GM21786 (cell line): Measurements from ENCODE around the gene UBIAD1.
"Not testable (repeated sequence)": the region's sequence is repeated elsewhere in the genome, so short reads cannot be mapped to it uniquely, and the experiment has no call there.

Experiments used
- ATAC-seq: cut with Tn5 transposase; IDR thresholded peaks from one replicate; pipeline ENCODE4 v1.9.1; 2021; ENCODE audit not compliant: unreplicated experiment

Gene UBIAD1

DNA sequence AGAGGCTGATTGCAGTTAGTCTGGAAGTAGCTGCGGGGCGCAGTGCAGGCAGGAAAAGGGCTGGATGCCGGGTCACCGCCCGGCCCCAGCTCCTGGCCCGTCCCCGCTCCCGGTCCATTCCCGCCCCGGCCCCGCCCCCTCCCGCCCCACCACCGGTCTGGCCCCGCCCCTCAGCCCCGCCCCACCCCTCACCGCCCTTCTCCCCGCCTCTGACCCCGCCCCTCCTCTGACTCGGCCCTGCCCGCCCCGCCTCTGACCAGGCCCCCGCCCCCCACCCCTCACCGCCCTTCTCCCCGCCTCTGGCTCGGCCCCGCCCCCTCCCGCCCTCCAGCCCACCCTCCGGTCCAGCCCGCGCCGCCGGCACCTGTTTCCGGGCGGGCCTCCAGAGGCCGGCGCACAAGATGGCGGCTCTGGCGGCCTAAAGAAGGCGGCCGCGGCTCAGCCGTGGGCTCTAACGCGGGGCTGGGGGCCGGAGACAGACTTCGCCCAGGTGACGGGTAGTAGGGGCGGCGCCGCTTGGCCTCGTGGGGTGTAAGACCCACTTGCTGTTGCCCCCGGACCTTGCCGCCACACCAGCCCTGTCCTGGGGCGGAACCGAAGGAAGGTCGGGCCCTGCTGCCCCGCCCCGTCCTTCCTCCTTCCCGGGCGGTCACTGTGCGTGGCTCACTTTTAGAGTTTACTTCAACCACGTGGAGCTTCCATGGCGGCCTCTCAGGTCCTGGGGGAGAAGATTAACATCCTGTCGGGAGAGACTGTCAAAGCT, at the start of gene UBIAD1:
Gene UBIAD1 (plus strand): TSS at position 367 of the 763 bp plus-strand sequence. CDS start 334 bp downstream, at position 701.
- peak; percentile 87 for ATAC-seq

- peak; percentile 52 for ATAC-seq
Measured at GRCh38 chr1:11227106-11228077, 45.6 kb upstream of the UBIAD1 start.

- ATAC-seq: no peak
Measured at GRCh38 chr1:11229203-11229602, 43.8 kb upstream of the UBIAD1 start.

GRCh38 chr1:11233208-11233607, 39.8 kb upstream of the UBIAD1 start:
- no peak for ATAC-seq

DNA sequence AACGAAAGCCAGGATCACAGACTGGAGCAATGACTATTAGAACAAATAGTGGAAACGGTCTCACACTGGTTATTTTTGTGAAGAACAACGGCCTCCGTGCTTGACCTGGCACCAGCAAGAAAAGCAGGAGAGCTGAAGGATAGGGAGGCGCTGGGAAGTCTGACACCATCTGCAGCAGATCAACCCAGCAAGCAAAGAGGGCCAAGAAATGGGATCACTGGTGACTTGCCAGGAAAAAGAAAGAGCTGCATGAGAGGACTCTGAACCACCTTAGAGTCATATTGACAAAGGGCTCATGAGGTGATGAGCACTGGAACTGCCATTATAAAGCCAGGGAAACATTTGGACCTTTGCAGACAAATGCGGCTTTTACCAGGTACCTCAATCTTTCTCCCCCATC, 35.6 kb upstream of the UBIAD1 start:
- ATAC-seq: no peak

GRCh38 chr1:11238311-11238710, 34.7 kb upstream of the UBIAD1 start:
- no peak for ATAC-seq

GRCh38 chr1:11245248-11245647, 27.8 kb upstream of the UBIAD1 start:
- ATAC-seq: no peak

DNA sequence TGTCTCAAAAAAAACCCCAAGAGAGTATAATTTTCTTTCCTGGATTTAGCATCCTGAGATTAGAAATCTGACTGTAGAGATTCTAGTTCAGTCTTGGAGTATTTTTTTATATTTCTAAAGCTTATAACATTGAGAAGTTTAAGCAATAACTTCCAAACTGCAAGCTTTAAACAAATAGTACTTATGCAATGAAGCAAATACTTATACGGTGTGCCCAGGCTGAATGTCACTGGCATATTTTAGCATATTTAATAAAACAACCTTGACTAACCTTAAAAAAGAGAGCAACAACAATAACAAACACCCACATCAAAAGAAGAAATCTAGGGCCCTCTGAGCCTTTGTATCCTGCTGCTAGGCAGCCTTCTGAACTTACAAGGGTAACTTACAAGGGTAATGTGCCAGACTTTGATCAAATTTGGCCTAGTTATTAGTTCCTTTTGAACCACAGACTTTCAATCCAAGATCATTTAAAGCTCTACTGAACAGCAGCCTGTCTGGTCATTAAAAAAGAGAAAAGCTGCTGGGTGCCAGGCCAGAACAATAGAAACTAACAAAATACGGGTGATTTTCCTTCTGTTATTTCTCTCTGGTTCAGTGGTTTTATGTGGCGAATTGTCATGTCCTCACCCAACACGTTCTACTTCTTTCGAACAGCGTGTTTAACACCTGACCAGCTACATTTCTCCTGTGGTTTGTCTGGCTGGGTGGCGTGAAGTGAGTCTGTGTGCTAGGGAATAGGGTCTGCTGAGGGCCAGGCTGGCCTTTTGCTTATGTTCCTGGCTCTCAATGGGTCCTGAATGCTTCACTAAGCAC, 26.9 kb upstream of the UBIAD1 start:
- ATAC-seq: no peak

DNA sequence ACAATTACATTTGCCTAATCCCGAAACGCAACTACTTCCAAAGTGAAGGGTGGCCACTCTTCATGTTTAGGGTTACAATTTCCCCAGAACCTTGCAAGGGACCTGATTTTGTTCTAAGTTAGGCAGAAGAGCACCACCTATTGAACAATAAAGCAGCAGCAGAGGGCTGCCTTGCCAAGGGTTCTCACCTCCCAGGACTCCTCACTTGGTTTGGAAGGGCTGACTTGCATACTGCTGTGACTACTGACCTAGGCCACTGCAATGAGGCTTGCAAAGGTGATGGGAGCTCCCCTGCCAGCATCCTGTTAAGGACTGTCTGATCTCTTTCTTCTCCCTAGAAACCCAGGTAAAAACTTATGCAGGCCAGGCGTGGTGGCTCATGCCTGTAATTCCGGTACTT, 24.8 kb upstream of the UBIAD1 start:
- no peak for ATAC-seq

DNA sequence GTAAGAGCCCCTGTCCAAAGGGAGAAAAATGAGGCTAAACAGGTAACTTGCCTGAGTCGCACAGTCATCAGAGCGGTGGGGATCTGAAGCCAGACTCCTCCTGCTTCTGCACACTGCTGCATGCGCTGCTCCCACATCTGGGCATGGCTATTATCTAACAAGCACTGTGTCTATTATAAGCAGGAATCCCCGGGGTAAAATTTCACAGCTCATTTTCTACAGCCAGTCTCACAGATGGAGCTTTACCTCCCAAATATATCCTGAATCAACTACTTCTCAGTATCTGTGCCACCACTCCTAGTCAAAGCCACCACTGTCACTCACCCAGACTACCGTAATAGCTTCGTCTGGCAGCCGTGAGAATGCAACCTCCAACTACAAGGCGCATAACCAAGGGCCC, 20.5 kb upstream of the UBIAD1 start:
- ATAC-seq: no peak

GRCh38 chr1:11253226-11253625, 19.8 kb upstream of the UBIAD1 start:
- ATAC-seq: no peak

DNA sequence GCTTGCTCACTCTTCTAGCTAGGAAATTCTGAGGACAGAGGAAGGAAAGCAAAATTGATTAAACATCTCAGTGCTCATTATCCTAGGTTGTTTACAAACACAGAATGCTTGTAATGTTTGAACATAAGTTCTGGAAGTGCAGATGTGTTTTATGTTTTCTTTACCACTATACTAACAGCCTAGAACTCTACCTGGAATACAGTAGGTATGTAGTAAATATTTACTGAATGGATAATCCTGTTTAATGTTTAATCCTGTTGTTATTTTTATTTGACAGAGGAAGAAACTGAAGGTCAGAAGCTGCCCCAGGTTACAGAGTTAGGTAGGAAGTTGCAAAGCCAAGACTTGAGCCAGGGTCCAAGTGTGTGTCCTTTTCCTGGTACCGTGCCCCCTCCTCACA, 16.7 kb upstream of the UBIAD1 start:
- no peak for ATAC-seq

- ATAC-seq: peak; percentile 97
Measured at GRCh38 chr1:11262171-11263049, 10.6 kb upstream of the UBIAD1 start, which contains the start of gene MTOR. MTOR (minus strand) TSS chr1:11262551; CDS start chr1:11259409, 3,142 bp downstream.

GRCh38 chr1:11266268-11267074, 6.5 kb upstream of the UBIAD1 start:
- no peak for ATAC-seq

- ATAC-seq: not testable (repeated sequence)
Measured at GRCh38 chr1:11267350-11268337, 5.4 kb upstream of the UBIAD1 start.

DNA sequence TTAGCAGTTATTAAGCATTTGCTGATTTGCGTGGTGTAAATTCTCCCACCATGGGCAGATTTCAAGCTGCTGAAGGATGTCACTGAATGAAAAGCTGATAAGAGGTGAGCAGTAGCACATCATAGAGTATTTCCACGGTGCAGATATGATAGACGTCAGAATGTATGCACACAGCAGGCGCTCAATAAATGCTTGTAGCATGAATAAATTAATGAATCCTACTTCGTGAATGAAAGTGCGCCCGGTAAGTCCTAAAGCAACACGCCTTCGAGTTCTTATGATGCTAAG, 510 bp upstream of the UBIAD1 start:
- ATAC-seq: no peak

- ATAC-seq: no peak
Measured at GRCh38 chr1:11273595-11274234, 717 bp downstream of the UBIAD1 start.

- ATAC-seq: no peak
Measured at GRCh38 chr1:11279152-11279551, 6.2 kb downstream of the UBIAD1 start.
